RWPE1 (cell line): ENCODE data around the gene SDCCAG8.

Source experiments
- CTCF ChIA-PET: fragments of 350-600 bp; sonication (Branson Sonifier 250); formaldehyde crosslinking; extraction: SDS; loops from one replicate; lab custom pipeline; 2021; lab: Yijun Ruan, JAX
- POLR2A ChIA-PET: fragments of 400-600 bp; formaldehyde crosslinking; extraction: SDS; loops from one replicate; lab custom pipeline; 2020; ENCODE audit warnings: antibody characterized with exemption; ENCODE audit not compliant: low non-redundant PET; lab: Yijun Ruan, JAX
- DNase-seq: peaks from one replicate; pipeline ENCODE4 v3.0.0; 2012; ENCODE audit warnings: low spot score
- H3K27ac ChIP-seq: fragments of 450-650 bp; 2 replicates; pipeline ENCODE4 v1.5.1; 2017
- CTCF ChIP-seq: fragments of 450-650 bp; conservative IDR thresholded peaks from 2 replicates; pipeline ENCODE4 v1.5.1; 2017; ENCODE audit warnings: low read depth, mild to moderate bottlenecking

SDCCAG8 gene

GRCh38 chr1:243294723-243295121 is 38.9 kb downstream of the SDCCAG8 start:
- peak overlapping the region; percentile 68 for H3K27ac ChIP-seq
- ChIA-PET CTCF (no interaction called here), POLR2A (no interaction called here)
- DNase-seq = peak; percentile 81
- TF ChIP-seq CTCF = no peak

DNA sequence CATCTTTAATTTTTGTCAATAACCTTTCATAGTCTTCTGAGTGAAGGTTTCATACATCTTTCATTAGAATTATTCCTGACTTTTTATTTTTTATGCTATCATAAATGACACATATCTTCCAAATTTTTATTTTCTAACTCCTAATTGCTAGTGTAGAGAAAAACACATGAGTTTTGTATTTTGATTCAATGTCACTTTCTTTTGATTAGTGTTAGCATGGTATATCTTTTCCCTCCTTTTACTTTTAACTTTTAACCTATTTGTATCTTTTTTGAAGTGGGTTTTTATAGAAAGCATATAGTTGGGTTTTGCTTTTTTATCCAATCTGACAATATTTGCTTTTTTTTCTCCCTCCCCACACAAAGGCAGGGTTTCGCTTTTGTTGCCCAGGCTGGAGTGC is 43.2 kb downstream of the SDCCAG8 start:
- DNase-seq = no peak
- POLR2A ChIA-PET = no interaction called here
- CTCF ChIA-PET = no interaction called here
- TF ChIP-seq CTCF = no peak
- no peak overlapping the region for H3K27ac ChIP-seq

GRCh38 chr1:243301059-243301458 is 45.2 kb downstream of the SDCCAG8 start:
- TF ChIP-seq CTCF = no peak
- CTCF ChIA-PET = no interaction called here
- DNase-seq = no peak
- POLR2A ChIA-PET = no interaction called here
- no peak overlapping the region for H3K27ac ChIP-seq

DNA sequence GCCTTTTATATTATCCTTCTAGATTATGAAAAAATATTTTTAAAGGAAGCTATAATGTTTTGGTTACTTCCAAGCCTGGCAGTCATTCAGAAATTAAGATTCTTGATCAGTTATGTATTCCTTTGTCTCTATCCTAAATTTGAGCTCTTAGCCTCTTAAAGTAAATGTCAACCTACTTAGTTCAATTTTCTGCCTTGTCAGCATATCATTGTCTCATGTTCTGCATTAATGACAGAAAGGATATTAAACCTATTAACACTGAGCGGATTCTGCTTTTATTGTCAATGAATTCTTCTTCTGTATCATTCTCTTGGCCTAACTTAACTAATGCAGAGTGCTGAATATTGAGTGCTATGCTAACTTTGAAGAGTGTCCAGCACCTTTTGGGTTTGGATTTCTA is 56.0 kb downstream of the SDCCAG8 start:
- POLR2A ChIA-PET = no interaction called here
- DNase-seq = no peak
- no peak overlapping the region for H3K27ac ChIP-seq
- CTCF ChIA-PET = no interaction called here
- no peak for TF ChIP-seq CTCF

- CTCF ChIA-PET = interaction anchor here (1.1 kb wide), 1 partner anchor 31 kb away, joined by 4 read pairs; no protein-coding TSS in a partner anchor
- no peak for DNase-seq
- POLR2A ChIA-PET = no interaction called here
- H3K27ac ChIP-seq = no peak overlapping the region
- no peak for TF ChIP-seq CTCF
Measured at GRCh38 chr1:243312952-243313634, 57.3 kb downstream of the SDCCAG8 start.

GRCh38 chr1:243313635-243314536 is 58.0 kb downstream of the SDCCAG8 start:
- DNase-seq = no peak
- POLR2A ChIA-PET = no interaction called here
- no peak overlapping the region for H3K27ac ChIP-seq
- no peak for TF ChIP-seq CTCF
- CTCF ChIA-PET = interaction anchor here (1.1 kb wide), 1 partner anchor 30 kb away, joined by 4 read pairs; no protein-coding TSS in a partner anchor
